Right lobe of liver (tissue), 6 donors: ENCODE results near the gene SCYGR1. TPM values are rescaled to one million over a fixed set of nuclear protein-coding genes. Genes with fewer than 3 reads are reported as not detected.

ENCODE experiments used
- ATAC-seq, 4 donors: fragments of 200-7000 bp; cut with Tn5 transposase; one replicate each; pipeline ENCODE4 v1.9.1; 2020; ENCODE audit warnings: mild to moderate bottlenecking in 4 of 4, moderate library complexity in 4 of 4
- DNase-seq, 3 donors: peaks; one replicate each; pipeline ENCODE4 v3.0.0-alpha.2; 2020
- H3K27ac ChIP-seq, 3 donors: fragments of 200-600 bp; one replicate each; pipeline ENCODE4 v1.8.0; 2022
- H3K27me3 ChIP-seq, 2 donors: fragments of 200-600 bp; one replicate each; pipeline ENCODE4 v1.8.0; 2022
- H3K36me3 ChIP-seq, 4 donors: fragments of 200-600 bp; sonication (generic) in 1 of 4; one replicate each; pipeline versions ENCODE4 v1.5.1 to v1.8.0; 2017 to 2022; ENCODE audit warnings: control low read depth in 1 of 4
- H3K4me1 ChIP-seq, 4 donors: fragments of 200-600 bp; sonication (generic) in 1 of 4; one replicate each; pipeline versions ENCODE4 v1.5.1 to v1.8.0; 2017 to 2022; ENCODE audit warnings: control low read depth in 1 of 4
- H3K4me3 ChIP-seq, 3 donors: fragments of 200-600 bp; one replicate each; pipeline ENCODE4 v1.8.0; 2022
- H3K9me3 ChIP-seq, 4 donors: fragments of 200-600 bp; sonication (generic) in 1 of 4; one replicate each; pipeline versions ENCODE4 v1.5.1 to v1.8.0; 2017 to 2022; ENCODE audit warnings: control low read depth in 1 of 4
- CTCF ChIP-seq, 4 donors: fragments of 200-600 bp in 3 of 4; fragments of 450-650 bp in 1 of 4; IDR thresholded peaks; one replicate each; pipeline versions ENCODE4 v1.5.1 to v1.8.0; 2016 to 2022; ENCODE audit warnings: antibody characterized with exemption in 4 of 4, mild to moderate bottlenecking in 2 of 4
- POLR2A ChIP-seq: fragments of 450-650 bp; IDR thresholded peaks from one replicate; pipeline ENCODE4 v1.6.1; 2017; ENCODE audit warnings: antibody characterized with exemption, mild to moderate bottlenecking
- WGBS: methylation state at CpG from one replicate; pipeline ENCODE4 v1.1.6; 2018; ENCODE audit warnings: low coverage, low lambda C conversion rate; ENCODE audit not compliant: insufficient coverage; ENCODE audit errors: missing lambda C conversion rate; 5-methylcytosine and 5-hydroxymethylcytosine counted together
- intact Hi-C, 2 donors: fragments of 100-400 bp; cut with DNase I; formaldehyde crosslinking; loops; one replicate each; pipeline versions ENCODE4 v1.11.2 to v1.14.1; 2022
- total RNA-seq, 6 experiments: library from RNA; depleted of rRNA in 2 of 6; stranded (reverse); fragments of >200 nt in 2 of 6; fragmentation: NEBNext Ultra II Directional in 3 of 6; extraction: Animal tissue kit (Norgen Biotek cat#: 25700) in 3 of 6; gene quantifications; one replicate each; pipeline versions ENCODE4 v1.1.0 to v1.2.4, GENCODE V29; 2016 to 2023
- donor health status: DM: no; HTN: yes; CAD: no.
- donor health status: DM: no; HTN: no; CAD: no.
- donor health status: DM: no; HTN: no; CAD: no.
- donor health status: DM: no; HTN: yes; CAD: no.
- donor health status: DM: no; HTN: yes; CAD: no.

SCYGR1 gene
- total RNA-seq, 6 experiments from 2014 or later, result not detected

GRCh38 chr2:227411320-227411989 lies 23.7 kb upstream of the SCYGR1 start:
- DNase-seq (no peak), ATAC-seq (no peak)
- no peaks in the 10 kb centered on the region for H3K27me3 ChIP-seq
- H3K27ac ChIP-seq, result no peak overlapping the region
- no peak for TF ChIP-seq CTCF (IDR thresholded peaks at IDR 0.05)
- TF ChIP-seq POLR2A, result no peak
- no peak overlapping the region for H3K4me3 ChIP-seq
- no peaks in the 10 kb centered on the region for H3K9me3 ChIP-seq
- H3K4me1 ChIP-seq, result peaks cover 0 to 17% (median 3%) of the 10 kb centered on the region in 4 donors
- H3K36me3 ChIP-seq, result no peaks in the 10 kb centered on the region
- intact Hi-C loops, result no loop called here
- 93% methylated on average over 8 of the region's 9 CpGs for WGBS

- ATAC-seq (no peak), DNase-seq (no peak)
- Histone ChIP-seq H3K4me3 (no peak overlapping the region), H3K9me3 (no peaks in the 10 kb centered on the region), H3K4me1 (peaks cover 0 to 19% (median 5%) of the 10 kb centered on the region in 4 donors), H3K36me3 (no peaks in the 10 kb centered on the region), H3K27ac (no peak overlapping the region), H3K27me3 (no peaks in the 10 kb centered on the region)
- 81% methylated on average over 3 of the region's 3 CpGs for WGBS
- TF ChIP-seq POLR2A, result no peak
- intact Hi-C loops, result no loop called here
Observed at GRCh38 chr2:227410191-227410590, 22.4 kb upstream of the SCYGR1 start.

- H3K27me3 ChIP-seq, result no peaks in the 10 kb centered on the region
- no peaks in the 10 kb centered on the region for H3K36me3 ChIP-seq
- TF ChIP-seq CTCF (IDR thresholded peaks at IDR 0.05), result no peak
- TF ChIP-seq POLR2A, result no peak
- ATAC-seq (peak; percentile 5 to 30 (median 15)), DNase-seq (peak; percentile 61 to 67 (median 63))
- H3K27ac ChIP-seq, result no peak overlapping the region
- H3K9me3 ChIP-seq, result no peaks in the 10 kb centered on the region
- H3K4me1 ChIP-seq, result peaks cover 0 to 13% (median 5%) of the 10 kb centered on the region in 4 donors
- 62% methylated on average over 16 of the region's 16 CpGs for WGBS
- H3K4me3 ChIP-seq, result no peak overlapping the region
- intact Hi-C loops, result loop anchor here in 1 of 2 donors (10.0 kb wide), 2 partner anchors 247 to 357 kb away; no protein-coding TSS in a partner anchor
Observed at GRCh38 chr2:227407591-227408151, 19.9 kb upstream of the SCYGR1 start.

- Histone ChIP-seq H3K9me3 (no peaks in the 10 kb centered on the region), H3K4me1 (peaks cover 0 to 13% (median 5%) of the 10 kb centered on the region in 4 donors), H3K27ac (peak overlapping the region; percentile 16 to 76 (median 60)), H3K27me3 (no peaks in the 10 kb centered on the region), H3K4me3 (no peak overlapping the region), H3K36me3 (no peaks in the 10 kb centered on the region)
- ATAC-seq (peak; percentile 85 to 94 (median 94)), DNase-seq (peak in 2 of 3 donors; percentile 46 to 77)
- WGBS, result 0% methylated on average over 6 of the region's 7 CpGs
- intact Hi-C loops, result loop anchor here in 1 of 2 donors (10.0 kb wide), 2 partner anchors 248 to 358 kb away; no protein-coding TSS in a partner anchor
- peak; percentile 58 for TF ChIP-seq POLR2A
- TF ChIP-seq CTCF (IDR thresholded peaks at IDR 0.05), result peak; percentile 73 to 79 (median 78)
Observed at GRCh38 chr2:227406177-227407031, 18.7 kb upstream of the SCYGR1 start.
